NCI-H1436 treated with DMSO at 0.1 percent for 48 hours (cell line): ENCODE measurements around the gene CEP57.

Experiments
- DNase-seq: peaks from one replicate; lab custom pipeline; 2025; lab: John Stamatoyannopoulos, UW

CEP57 gene

GRCh38 chr11:95790123-95790932, at the start of gene CEP57:
Gene CEP57, plus strand, starts transcription at chr11:95790498. Its CDS starts 201 bp downstream, at chr11:95790699.
- DNase-seq, result peak; percentile 91

- no peak for DNase-seq
Measured at GRCh38 chr11:95750101-95750500, 40.2 kb upstream of the CEP57 start.

- DNase-seq, result no peak
Measured at GRCh38 chr11:95751515-95751914, 38.8 kb upstream of the CEP57 start.

GRCh38 chr11:95760941-95761340, 29.4 kb upstream of the CEP57 start:
- DNase-seq, result no peak

GRCh38 chr11:95762534-95762933, 27.8 kb upstream of the CEP57 start:
- no peak for DNase-seq

GRCh38 chr11:95764267-95764898, 25.9 kb upstream of the CEP57 start:
- peak; percentile 41 for DNase-seq

GRCh38 chr11:95766701-95767100, 23.6 kb upstream of the CEP57 start:
- no peak for DNase-seq

- no peak for DNase-seq
Measured at GRCh38 chr11:95767498-95767897, 22.8 kb upstream of the CEP57 start.

GRCh38 chr11:95768521-95768920, 21.8 kb upstream of the CEP57 start:
- no peak for DNase-seq

- no peak for DNase-seq
Measured at GRCh38 chr11:95776859-95777258, 13.4 kb upstream of the CEP57 start.

GRCh38 chr11:95778699-95779098, 11.6 kb upstream of the CEP57 start:
- DNase-seq, result no peak

GRCh38 chr11:95780544-95780943, 9.8 kb upstream of the CEP57 start:
- no peak for DNase-seq

GRCh38 chr11:95788921-95789505, 1.3 kb upstream of the CEP57 start:
- DNase-seq, result no peak

GRCh38 chr11:95789506-95790122, 684 bp upstream of the CEP57 start, which contains the start of gene FAM76B:
Gene FAM76B, minus strand, starts transcription at chr11:95789782. Its CDS starts 304 bp downstream, at chr11:95789478.
- DNase-seq, result peak; percentile 94

GRCh38 chr11:95790933-95791708, 823 bp downstream of the CEP57 start:
- DNase-seq, result no peak

GRCh38 chr11:95791709-95792033, 1.4 kb downstream of the CEP57 start:
- DNase-seq, result no peak

GRCh38 chr11:95792200-95792599, 1.9 kb downstream of the CEP57 start:
- DNase-seq, result no peak

- DNase-seq, result no peak
Measured at GRCh38 chr11:95792700-95793099, 2.4 kb downstream of the CEP57 start.

- no peak for DNase-seq
Measured at GRCh38 chr11:95793116-95793515, 2.8 kb downstream of the CEP57 start.

GRCh38 chr11:95794086-95794485, 3.8 kb downstream of the CEP57 start:
- DNase-seq, result no peak

GRCh38 chr11:95795627-95796295, 5.5 kb downstream of the CEP57 start:
- no peak for DNase-seq
